ENCODE measurements around the gene MXRA7. TPM values are rescaled to one million over a fixed set of nuclear protein-coding genes. Genes with fewer than 3 reads are reported as not detected.

Gene MXRA7
- total RNA-seq, 4 donors from 2014 or later, result 362 to 576 (median 421) TPM

GRCh38 chr17:76682296-76682695 is 28.5 kb downstream of the MXRA7 start:
- peaks cover 21 to 62% of the 10 kb centered on the region in 2 donors for H3K4me1 ChIP-seq
- no peak overlapping the region for H3K4me3 ChIP-seq (replicated peaks in 1 of 3)
- H3K36me3 ChIP-seq, result peaks cover 15 to 21% of the 10 kb centered on the region in 2 donors
- DNase-seq, result no peak
- TF ChIP-seq CTCF (IDR thresholded peaks at IDR 0.05), result no peak
- no peak for TF ChIP-seq POLR2A (IDR thresholded peaks at IDR 0.05)
- 87 to 89% methylated on average over 4 to 11 of the region's 12 CpGs for WGBS, 2 donors
- no peaks in the 10 kb centered on the region for H3K27me3 ChIP-seq
- intact Hi-C loops (cut with DNase I), result loop anchor here (10.0 kb wide), 1 partner anchor 157 kb away; no protein-coding TSS in a partner anchor
- H3K27ac ChIP-seq, result peak overlapping the region in 1 of 3 donors; percentile 62
- H3K9me3 ChIP-seq, result no peaks in the 10 kb centered on the region

GRCh38 chr17:76681222-76682137 is 29.3 kb downstream of the MXRA7 start:
- H3K9me3 ChIP-seq, result no peaks in the 10 kb centered on the region
- peak overlapping the region in 2 of 3 donors; percentile 24 to 62 for H3K27ac ChIP-seq
- intact Hi-C loops (cut with DNase I), result loop anchor here (10.0 kb wide), 1 partner anchor 157 kb away; no protein-coding TSS in a partner anchor
- H3K4me3 ChIP-seq (replicated peaks in 1 of 3), result no peak overlapping the region
- H3K4me1 ChIP-seq, result peaks cover 12 to 54% of the 10 kb centered on the region in 2 donors
- H3K36me3 ChIP-seq, result peaks cover 15 to 21% of the 10 kb centered on the region in 2 donors
- no peaks in the 10 kb centered on the region for H3K27me3 ChIP-seq
- peak; percentile 77 to 81 for DNase-seq
- TF ChIP-seq CTCF (IDR thresholded peaks at IDR 0.05) (peak; percentile 33 to 72 (median 65)), POLR2A (IDR thresholded peaks at IDR 0.05) (no peak)
- WGBS, 2 donors, result 60 to 71% methylated on average over 8 to 16 of the region's 16 CpGs

GRCh38 chr17:76679239-76679638 is 31.5 kb downstream of the MXRA7 start:
- no peaks in the 10 kb centered on the region for H3K27me3 ChIP-seq
- DNase-seq, result no peak
- H3K9me3 ChIP-seq, result no peaks in the 10 kb centered on the region
- intact Hi-C loops (cut with DNase I), result no loop called here
- 91 to 95% methylated on average over 1 of the region's 1 CpG for whole genome bisulfite sequencing, 2 donors
- peaks cover 9 to 18% of the 10 kb centered on the region in 2 donors for H3K36me3 ChIP-seq
- TF ChIP-seq CTCF (IDR thresholded peaks at IDR 0.05) (no peak), POLR2A (IDR thresholded peaks at IDR 0.05) (no peak)
- H3K4me1 ChIP-seq, result peaks cover 17 to 50% of the 10 kb centered on the region in 2 donors
- H3K27ac ChIP-seq, result no peak overlapping the region
- H3K4me3 ChIP-seq (replicated peaks in 1 of 3), result no peak overlapping the region

GRCh38 chr17:76678330-76678729 is 32.4 kb downstream of the MXRA7 start:
- peaks cover 5 to 13% of the 10 kb centered on the region in 2 donors for H3K36me3 ChIP-seq

More at GRCh38 chr17:76678330-76678729, 32.4 kb downstream of the MXRA7 start:
- Histone ChIP-seq H3K27ac (peak overlapping the region; percentile 4 to 23 (median 12)), H3K4me1 (peaks cover 17 to 45% of the 10 kb centered on the region in 2 donors), H3K4me3 (replicated peaks in 1 of 3) (no peak overlapping the region), H3K9me3 (no peaks in the 10 kb centered on the region), H3K27me3 (no peaks in the 10 kb centered on the region)
- intact Hi-C loops (cut with DNase I), result no loop called here
- 51 to 86% methylated on average over 9 to 12 of the region's 12 CpGs for WGBS, 2 donors
- TF ChIP-seq CTCF (IDR thresholded peaks at IDR 0.05), result no peak
- no peak for TF ChIP-seq POLR2A (IDR thresholded peaks at IDR 0.05)
- DNase-seq, result peak in 1 of 2 donors; percentile 85
